Bronchus fibroblast of lung (primary cell): Measurements from ENCODE around the gene PRIMPOL. TPM values are rescaled to one million over a fixed set of nuclear protein-coding genes. Genes with fewer than 3 reads are reported as not detected.

ENCODE experiments used
- total RNA-seq: library from RNA; depleted of rRNA; stranded (reverse); fragments of >200 nt; gene quantifications from 2 replicates; pipeline ENCODE4 v1.2.3, GENCODE V29; 2015

The PRIMPOL gene, protein sequence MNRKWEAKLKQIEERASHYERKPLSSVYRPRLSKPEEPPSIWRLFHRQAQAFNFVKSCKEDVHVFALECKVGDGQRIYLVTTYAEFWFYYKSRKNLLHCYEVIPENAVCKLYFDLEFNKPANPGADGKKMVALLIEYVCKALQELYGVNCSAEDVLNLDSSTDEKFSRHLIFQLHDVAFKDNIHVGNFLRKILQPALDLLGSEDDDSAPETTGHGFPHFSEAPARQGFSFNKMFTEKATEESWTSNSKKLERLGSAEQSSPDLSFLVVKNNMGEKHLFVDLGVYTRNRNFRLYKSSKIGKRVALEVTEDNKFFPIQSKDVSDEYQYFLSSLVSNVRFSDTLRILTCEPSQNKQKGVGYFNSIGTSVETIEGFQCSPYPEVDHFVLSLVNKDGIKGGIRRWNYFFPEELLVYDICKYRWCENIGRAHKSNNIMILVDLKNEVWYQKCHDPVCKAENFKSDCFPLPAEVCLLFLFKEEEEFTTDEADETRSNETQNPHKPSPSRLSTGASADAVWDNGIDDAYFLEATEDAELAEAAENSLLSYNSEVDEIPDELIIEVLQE
- 13.8 and 20.8 TPM in 2 replicates for total RNA-seq

DNA sequence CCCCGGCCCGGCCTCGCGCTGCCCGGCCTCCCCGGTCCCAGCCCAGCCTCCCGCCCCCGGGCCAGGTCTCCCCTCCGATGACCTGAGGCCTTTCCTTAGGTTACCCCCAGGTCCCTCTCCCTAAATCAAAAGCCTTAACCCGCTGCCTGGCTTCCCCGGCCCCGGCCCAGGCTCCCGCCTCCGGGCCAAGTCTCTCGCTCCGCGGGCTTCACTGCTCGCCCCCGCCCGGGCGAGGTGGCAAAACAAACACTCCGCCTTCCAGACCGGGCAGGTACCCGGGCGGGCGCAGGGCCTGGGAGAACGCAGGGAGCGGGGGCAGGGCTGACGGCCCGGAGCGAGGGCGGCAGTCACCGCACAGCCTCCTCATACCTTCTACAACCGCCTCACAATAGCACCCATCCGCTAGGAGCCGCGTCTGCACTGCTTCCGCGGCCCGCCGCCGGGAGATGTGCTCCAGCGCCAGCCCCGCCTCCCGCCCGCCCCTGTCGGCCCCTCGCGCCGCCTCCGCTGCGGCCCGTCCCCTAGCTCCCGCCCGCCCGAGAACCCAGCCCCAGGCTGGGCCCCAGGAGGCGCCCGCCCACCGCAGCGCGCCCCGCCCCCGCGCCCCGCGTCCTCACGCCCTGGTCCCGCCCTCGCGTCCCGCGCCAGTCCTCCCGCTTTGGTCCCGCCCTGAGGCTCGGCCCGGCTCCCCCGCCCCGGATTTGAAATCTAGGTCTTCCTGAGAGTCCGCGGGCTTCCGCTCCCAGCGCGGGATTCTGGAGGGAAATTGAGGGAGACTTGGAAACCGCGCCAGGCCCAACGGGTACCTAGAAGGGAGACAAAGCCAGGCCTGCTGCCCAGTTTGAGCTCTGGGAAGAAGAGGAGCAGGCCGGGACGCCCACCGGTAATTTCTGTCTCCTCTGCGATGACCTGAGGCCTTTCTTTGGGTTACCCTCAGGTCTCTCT lies at the start of gene PRIMPOL, which contains the start of gene CASP3:
Gene PRIMPOL (plus strand): TSS at position 713 of the 945 bp plus-strand sequence. CDS start 7,403 bp downstream, outside the sequence.
Gene CASP3 (minus strand): TSS at position 422 of the 945 bp plus-strand sequence. CDS start 10,994 bp downstream, outside the sequence.

DNA sequence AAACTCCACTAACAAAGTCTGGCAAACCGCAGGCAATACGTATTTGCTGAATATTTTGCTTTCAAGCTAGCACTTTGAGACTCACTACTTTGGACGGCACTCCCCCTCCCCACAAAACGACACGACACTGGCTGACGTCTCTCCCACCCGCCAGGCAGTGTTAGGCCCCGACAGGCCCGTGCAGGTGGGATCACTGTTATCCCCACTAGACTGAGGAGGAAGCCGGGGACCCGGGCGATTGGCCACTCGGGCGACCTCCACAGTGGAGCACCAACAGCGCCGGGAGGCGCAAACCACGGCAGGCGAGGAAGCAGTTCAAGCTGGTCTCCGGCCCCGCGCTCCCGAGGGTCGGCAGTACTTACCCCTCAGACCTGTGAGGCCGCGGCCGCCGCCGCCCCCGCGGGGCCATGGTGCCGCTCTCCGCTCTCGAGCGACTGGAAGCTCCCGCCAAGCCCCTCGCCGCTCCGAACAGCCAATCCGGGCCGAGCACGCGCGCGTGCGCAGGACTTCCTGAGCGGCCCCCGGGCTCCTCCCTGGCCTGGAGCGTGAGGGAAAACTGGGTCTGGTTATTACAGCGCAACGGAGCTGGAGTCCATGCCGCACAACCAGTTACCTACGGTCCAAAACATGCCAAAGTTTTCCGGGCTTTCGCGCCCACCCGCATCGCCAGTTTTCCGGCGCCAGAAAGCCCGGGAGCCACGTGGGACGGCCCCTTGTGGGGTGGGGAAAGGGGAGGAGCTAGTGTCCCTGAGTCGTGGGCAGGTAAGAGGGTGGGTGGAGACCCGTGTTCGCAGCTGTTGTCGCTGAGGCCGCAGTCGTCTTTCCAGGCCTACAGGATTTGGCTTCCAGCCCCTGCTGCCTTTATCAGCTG lies 84.4 kb downstream of the PRIMPOL start, which contains the start of gene CENPU:
Gene CENPU (minus strand): TSS at position 443 of the 871 bp plus-strand sequence. CDS start 34 bp downstream, at position 409.

Other genes with a start within 250 kb of the PRIMPOL start
- gene IRF2, start 175.2 kb upstream of the PRIMPOL start, total RNA-seq = 14.1 and 15.1 TPM in 2 replicates
- gene CASP3, start 291 bp upstream of the PRIMPOL start, total RNA-seq = 17.4 and 21.2 TPM in 2 replicates
- gene CENPU, start 84.4 kb downstream of the PRIMPOL start, total RNA-seq = 34.3 and 41.7 TPM in 2 replicates
- 11.3 and 13.4 TPM in 2 replicates for gene ACSL1, start 176.2 kb downstream of the PRIMPOL start, total RNA-seq